GM18873 (cell line): ENCODE results near the gene NEDD9.

Source experiments
- ATAC-seq: cut with Tn5 transposase; IDR thresholded peaks from one replicate; pipeline ENCODE4 v1.9.1; 2021; ENCODE audit warnings: mild to moderate bottlenecking, moderate library complexity, moderate number of reproducible peaks; ENCODE audit not compliant: unreplicated experiment, low FRiP score

Gene NEDD9

DNA sequence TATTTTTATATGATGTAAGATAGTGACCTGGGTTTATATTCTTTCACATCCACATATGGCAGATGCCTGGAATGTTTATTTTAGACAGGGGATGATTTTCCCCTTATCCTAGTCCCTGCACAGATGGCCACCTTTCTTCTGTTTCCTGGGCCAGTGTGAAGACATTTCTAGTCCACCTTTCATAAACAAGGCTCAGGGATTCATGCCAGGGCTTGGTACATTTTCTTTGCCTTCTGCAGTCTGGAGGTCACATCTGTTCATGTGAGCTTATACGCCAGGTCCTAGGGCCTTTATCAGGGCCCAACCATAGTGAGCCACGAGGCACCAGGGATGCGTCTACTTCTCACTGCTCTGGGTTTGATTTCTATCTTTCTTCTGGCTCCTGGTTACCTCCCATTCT, 82.9 kb downstream of the NEDD9 start:
- ATAC-seq = no peak

DNA sequence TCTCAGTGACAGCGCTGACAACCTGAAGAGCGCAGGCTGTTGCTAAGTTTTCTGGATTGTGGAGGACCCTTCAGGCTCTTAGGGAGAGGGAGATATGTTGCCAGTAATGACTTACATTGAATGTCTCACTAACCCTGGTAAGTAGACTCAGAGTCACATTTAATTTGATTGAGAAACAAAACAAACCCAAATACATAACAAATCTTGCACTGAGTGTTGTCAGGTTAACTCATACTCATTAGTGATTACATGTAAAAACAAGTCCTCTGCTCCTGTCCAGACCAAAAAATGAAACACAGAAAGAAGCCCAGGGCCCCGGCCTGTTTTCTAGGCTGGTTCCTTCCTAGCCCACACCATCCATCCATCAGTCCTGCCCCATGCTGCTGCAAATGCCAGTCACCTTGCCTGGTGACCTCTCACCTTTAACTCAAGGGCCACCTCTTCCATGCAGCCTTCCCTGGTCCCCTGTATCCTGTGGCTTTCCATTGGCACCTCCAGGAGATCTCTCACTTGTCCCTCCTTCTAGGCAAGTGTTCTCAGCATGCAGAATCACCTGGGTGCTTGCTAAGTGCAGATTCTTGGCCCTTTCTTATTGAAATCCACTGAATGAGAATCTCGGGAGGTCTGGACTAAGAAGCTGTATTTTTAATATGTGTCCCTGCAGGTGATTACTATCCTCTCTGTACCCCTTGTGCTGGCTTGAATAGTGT, 86.2 kb downstream of the NEDD9 start:
- no peak for ATAC-seq

DNA sequence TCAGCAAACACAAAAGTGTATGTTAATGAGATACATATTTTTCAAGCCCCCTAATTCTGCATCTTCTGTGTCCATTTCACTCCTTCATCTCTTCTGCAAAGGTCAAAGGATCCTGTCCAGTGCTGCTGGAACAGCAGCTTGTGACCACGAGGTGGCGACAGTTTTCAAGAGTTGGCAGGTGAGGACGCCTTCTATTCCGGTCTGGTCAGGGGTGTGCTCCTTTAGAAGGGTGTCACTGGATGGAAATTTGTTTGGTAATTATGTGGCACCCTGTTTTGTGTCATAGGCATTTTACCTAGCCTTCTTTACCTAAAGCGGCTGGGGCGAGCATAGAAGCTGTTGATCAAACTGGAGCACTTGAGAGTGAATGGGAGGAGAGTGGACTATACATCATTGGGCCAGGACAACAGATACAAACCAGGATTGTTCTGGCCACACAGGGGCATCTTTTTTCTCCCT, 88.0 kb downstream of the NEDD9 start:
- no peak for ATAC-seq

DNA sequence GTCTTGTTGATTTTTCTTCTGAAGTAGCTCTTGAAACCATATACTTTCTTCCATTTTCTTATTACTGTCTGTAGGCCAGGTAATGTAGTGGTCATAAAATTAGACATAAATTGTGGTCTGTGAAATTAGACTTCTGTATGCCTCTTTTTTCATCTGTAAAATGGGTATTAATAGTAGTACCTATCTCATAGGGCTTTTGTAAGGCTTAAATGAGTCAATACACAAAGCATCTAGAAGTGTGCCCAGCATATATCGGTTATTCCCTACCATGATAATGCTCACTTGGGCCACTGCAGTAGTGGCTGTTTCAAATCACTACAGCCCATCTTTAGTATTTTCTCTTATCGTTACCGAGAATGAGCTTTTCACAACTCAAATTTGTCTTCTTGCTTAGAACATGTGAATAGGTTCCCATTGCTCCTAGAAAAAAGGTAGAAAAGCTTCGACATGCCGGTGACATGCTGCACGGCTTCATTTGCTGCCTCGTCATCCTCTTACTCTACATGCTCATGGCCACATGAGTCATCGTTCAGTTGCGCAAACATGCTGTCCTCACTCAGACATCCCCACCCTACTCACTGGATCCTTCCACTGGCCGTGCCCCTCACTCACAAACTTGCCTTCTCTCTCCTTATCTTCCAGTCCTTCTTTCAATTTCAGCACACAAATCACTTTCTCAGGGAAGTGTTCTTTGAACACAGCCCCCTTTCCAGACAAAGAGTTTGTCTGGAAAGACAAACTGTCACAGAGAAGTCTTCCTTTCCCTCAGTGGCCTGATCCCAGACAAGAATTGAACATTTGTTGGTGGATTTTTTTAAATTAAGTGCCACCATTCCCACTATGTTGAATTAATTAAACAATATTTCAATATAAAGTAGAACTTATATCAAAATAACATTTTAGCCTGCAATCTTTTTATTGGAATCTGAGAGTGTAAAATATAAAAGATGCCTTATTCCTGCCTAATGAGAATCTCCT, 88.8 kb downstream of the NEDD9 start:
- no peak for ATAC-seq

DNA sequence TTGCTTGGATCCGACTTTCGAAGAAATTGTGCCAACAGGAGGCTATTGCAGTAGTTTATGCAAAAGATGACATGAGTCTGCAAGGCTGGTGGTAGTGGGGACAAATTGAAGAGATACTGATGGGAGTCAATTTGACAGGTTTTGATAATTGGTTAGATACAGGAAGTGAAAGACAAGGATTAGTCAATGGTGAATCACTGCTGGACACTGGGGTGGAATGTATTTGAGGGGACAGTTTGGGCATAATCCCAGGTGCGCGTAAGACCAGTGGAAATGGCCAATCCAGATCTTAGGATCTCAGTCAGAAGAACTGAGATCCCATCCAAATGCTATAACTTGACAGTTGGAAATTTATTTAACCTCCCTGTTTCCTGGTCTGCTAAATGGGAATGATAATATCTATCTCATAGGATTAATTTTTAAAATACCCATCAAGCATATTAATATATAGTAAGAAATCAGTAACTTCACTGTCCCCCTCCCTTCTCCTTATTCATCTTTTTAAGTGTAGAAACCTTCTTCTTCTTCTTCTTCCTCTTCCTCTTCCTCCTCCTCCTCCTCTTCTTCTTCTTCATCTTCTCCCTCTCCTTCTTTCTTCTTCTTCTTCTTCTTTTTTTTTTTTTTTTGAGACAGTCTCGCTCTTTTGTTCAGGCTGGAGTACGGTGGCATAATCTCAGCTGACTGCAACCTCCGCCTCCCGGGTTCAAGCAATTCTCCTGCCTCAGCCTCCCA, 90.0 kb downstream of the NEDD9 start:
- no peak for ATAC-seq

DNA sequence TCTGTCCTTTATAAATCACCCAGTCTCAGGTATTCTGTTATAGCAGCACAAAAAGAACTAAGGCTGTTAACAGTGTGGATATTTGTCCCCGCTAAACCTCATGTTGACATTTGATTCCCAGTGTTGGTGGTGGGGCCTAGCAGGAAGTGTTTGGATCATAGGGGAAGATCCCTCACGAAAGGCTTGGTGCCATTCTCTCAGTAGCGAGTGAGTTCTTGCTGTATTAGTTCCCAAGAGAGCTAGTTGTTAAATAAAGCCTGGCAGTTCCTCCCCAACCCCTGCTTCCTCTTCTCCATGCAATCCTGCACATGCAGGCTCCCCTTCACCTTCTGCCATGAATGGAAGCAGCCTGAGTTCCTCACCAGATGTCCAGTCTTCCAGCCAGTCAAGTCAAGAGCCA, 91.2 kb downstream of the NEDD9 start:
- no peak for ATAC-seq

DNA sequence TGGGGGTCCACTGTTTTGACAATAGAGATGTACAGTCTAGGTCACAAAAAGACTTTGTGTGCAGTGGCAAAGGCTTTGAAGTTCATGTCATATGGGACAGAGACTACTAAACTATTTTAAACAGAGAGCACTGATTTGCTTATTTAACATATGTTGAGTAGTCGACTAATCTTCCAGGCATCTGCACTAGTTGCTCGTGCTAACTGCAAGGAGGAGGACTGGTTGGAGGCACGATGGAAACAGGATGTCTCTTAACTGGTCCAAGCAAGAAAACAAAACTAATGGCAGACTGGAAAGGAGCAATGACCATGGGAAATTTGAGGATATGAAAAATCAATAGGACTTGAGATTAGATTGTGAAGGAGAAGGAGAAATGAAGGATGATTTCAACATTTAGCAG, 92.4 kb downstream of the NEDD9 start:
- ATAC-seq = no peak

DNA sequence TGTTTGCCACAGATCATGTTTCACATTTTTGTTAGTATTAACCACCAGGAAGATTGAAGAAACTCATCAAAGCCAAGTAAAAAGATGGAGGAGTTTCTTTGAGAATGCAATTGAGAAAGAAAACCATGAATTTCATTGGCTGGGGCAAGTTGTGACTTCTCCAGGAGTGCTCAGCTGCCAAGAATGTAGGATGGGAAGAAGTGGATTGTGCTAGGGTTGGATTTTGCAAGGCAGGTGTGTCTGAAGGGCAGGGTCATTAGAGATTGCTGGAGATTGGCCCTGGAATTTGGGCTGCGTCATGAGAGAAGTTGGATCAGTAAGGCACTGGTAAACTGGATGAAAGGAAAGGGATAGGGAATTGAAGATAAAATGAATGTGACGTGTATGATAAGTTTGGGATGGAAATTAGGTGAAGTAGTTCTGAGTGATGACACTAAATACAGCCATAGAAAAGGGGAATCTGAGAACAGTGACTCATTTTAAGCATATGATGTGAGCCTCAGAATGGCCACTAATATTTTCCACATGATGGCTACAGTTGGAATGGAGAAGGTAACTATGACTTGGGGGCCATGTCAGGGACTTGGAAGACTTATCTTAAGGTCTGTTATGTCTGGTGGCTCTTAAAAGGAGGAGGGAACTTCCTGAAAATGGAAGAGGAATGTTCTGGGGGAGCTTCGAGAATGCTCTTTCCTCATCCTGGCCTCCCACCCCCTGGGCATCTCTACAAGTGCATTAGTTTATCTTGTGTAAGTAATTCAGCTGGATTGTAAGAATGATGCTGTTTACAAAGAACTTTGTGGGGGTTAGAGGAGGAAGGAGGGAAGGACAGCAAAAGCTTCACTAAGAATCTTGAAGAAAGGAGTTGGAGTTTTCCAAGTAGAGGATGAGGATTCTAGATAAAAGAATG, 93.2 kb downstream of the NEDD9 start:
- no peak for ATAC-seq

DNA sequence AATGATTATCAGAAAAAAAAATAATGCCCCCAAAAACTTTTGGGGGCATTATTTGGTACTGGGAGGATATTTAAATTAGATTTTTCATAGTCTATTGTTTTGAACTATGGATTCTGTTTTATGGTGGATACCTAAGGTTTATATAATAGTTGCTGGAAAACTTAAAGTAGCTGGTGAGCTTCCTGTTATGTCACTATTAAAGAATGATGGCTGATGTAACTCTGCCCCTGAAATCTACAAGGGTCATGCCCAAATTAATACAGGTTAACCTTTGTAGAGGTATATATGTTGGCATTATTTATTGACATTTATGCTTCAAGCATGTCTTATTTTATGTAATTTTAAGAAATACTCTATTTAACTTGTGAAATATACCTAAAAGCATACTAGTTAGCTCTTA, 95.7 kb downstream of the NEDD9 start:
- no peak for ATAC-seq
